GM21390 (cell line): ENCODE results near the gene RPS15.
"Not testable (repeated sequence)": the region's sequence is repeated elsewhere in the genome, so short reads cannot be mapped to it uniquely, and the experiment has no call there.

ENCODE experiments used
- ATAC-seq: cut with Tn5 transposase; IDR thresholded peaks from one replicate; pipeline ENCODE4 v1.9.1; 2021; ENCODE audit not compliant: unreplicated experiment

Gene RPS15

DNA sequence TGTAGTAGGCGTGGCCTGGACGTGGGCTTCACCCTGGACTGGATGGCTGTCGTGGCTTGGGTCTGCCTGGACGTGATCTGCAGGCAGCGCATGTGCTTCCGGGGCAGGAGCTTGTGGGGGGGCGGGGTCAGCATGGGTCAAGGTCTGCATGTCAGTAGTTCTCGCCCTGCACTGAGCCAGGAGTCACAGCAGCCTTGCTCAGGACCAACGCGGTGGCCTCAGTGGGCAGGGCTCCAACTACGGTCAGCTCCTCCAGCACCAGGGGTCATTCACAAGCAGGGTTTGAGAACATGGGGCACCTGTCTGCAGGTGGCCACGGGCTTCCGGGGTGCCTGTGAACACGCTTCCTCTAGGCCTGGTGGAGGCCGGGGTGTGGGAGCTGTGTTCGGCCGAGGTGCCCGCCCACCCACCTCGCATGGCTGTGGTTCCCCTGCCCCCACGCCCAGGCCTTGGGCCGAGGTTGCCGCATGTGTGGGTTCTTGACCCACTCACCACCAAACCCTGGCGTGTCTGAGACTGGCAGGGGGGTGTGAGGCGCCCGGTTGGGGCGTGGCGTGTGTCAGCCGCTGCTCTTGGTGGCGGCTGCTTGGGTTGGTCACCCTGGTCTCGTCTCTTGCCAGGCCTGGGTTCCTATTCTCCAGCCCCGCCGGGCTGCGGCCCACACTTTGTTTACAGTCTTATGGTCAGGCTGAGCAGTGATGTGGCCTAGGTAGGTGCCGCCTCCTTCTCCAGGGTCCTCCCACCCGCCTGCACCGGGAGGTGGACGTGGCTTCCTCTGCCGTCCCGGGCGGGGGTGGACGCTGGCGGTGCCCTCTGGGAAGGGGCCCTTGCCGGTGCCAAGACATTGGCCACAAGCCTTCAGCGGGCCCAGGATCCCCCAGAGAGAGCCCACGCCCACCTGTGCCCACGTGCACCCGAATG, 4.8 kb upstream of the RPS15 start:
- no peak for ATAC-seq

DNA sequence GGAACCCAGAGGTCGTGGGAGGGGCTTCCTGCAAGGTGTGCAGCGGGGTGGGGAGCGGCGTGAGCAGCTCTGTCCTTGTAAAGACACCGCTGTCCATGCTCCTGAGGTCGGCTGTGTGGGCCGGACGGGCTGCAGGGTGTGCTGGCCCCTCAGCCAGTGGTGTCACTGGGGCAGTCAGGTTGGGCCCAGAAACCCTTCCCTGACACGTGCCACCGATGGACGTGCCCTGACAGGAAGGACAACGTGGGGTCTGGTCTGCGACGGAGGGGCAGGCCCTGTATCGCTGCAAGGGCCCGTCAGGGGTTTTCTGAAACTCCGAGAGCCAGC, 4.2 kb upstream of the RPS15 start:
- no peak for ATAC-seq

DNA sequence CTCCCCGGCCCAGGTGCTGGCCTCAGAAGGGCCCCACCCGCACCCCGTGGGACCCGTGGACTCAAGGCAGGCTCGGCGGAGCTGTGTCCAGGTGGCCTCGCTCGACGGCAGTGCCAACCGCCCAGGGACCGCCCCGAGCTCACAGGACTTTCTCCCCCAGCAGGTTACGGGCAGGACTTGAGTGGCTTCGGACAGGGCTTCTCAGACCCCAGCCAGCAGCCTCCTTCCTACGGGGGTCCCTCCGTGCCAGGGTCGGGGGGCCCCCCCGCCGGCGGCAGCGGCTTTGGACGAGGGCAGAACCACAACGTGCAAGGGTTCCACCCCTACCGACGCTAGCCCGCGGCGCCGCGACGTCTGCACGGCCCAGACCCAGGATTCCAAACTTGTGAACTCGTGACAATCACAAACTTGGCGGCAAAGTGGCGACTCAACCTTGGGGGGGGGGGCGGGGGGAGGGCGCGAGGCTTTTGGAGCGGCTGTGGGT, 3.6 kb upstream of the RPS15 start:
- no peak for ATAC-seq

DNA sequence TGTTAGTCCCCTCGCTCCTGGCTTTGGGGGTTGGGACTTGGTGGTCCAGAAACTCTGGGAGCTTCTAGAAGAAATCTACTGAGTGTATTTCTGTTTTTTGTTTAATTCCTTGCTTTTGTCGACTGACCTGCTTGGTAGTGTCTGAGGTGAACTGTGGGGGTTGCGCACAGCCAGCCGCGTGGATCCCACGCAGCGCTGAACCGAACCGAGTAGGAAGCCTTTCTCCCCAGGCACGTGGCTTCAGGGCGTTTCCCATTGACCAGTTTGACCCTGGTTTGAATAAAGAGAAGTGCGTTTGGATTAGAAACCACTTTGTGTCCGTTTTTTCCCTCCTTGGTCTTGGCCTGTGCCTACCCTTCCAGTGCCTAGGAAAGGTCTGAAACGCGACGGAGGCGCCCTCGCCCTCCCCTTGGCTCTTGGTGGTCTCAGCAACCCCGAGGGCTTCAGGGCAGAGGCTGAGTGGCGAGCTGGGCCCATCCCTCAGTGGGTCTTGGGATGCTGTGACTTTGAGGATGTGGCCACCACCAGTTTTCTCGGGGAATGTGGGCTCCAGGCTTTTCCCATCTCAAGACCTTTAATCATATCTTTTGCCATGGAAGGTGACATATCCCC, 2.7 kb upstream of the RPS15 start:
- ATAC-seq, result no peak

DNA sequence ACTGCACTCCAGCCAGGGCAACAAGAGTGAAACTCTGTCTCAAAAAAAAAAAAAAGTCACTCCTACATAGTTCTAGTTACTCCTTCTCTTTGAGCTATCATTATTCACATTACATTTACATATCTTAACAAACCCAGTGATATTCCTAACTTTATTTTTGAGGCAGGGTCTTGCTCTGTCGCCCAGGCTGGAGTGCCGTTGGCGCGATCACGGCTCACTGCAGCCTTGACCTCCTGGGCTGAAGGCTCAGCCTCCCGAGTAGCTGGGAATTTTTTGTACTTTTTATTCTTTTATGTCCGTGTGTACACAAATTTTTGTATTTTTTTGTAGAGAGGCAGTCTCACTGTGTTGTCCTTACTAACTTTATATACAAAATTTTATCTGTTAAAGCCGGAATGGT, 587 bp upstream of the RPS15 start:
- no peak for ATAC-seq

DNA sequence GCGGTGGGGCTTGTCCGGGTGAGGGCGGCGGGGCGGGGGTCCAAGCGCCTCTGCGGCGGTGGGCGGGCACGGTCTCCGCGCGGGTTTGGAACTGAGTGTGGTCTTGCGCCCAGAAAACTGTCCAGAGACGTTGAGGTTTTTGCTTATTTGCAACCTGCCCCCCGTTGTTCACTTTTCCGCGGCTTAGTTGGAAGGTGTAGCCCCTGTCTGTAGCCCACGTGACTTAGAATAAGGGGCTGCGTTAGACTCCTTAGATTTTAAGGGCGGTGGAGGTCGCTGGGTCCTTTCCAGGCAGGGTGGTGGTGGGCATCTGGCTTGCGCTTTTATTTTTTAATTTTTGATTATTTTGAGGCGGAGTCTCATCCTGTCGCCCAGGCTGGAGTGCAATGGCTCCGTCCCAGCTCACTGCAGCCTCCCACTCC, 748 bp downstream of the RPS15 start:
- ATAC-seq, result no peak

DNA sequence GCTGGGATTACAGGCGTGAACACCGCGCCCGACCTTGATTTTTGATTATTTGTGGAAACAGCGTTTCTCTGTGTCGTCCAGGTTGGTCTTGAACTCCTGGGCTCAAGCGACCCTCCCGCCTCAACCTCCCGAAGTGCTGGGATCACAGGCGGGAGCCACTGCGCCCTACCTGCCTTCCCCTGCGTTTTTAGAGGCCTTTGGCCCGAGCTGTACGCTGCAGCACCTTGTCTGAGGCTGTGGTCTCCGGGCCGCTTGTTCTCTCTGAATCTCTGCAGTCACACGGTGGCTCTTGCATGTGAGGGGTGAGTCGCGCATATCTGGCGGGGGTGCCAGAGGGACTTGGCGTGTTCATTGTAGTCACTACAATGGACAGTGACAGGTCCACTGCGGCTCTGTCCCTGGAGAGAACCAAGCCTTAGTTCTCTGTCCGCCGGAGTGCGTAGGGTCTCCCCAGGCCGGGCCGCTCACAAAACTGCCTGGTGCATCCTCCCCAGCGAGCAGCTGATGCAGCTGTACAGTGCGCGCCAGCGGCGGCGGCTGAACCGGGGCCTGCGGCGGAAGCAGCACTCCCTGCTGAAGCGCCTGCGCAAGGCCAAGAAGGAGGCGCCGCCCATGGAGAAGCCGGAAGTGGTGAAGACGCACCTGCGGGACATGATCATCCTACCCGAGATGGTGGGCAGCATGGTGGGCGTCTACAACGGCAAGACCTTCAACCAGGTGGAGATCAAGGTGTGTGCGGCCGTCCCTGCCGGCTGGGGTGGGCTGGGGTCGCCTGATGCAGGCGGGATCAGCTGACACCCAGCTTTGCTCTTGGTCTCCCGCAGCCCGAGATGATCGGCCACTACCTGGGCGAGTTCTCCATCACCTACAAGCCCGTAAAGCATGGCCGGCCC, 1.6 kb downstream of the RPS15 start:
- not testable (repeated sequence) for ATAC-seq

DNA sequence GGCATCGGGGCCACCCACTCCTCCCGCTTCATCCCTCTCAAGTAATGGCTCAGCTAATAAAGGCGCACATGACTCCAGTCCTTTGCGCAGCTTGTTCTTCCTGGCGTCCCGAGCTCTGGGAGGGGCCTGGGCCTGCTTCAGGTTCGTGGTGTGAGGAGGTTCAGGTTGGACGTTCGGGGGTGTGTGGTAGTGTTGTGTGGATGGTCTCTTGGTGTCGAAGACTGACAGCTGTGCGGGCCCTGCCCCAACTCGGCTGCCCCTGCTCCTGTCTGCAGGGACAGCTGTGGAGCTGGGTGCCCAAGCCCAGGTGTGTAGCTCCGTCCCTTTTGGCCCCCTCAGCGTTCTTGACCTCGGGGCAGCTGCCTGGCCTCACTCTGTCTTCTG, 2.2 kb downstream of the RPS15 start:
- no peak for ATAC-seq

DNA sequence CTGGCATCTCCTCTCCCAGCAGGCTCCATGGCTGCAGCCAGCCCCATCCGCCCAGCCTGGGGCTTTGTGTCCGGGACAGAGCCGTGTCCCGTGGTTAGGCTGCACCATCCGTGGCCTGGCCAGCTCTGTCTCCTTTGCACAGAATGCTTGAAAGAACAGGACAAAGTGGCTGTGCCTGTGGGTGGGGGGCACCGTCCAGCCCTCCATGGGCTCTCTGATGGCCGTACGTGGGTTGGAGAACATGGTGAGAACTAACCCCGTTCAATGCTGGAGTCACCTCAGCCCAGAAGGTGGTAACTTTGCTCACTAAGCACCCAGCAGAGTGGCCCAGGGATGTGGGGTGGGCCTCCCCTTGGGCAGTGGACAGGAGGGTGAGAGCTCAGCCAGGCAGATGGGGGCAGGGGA, 2.8 kb downstream of the RPS15 start:
- ATAC-seq, result no peak

DNA sequence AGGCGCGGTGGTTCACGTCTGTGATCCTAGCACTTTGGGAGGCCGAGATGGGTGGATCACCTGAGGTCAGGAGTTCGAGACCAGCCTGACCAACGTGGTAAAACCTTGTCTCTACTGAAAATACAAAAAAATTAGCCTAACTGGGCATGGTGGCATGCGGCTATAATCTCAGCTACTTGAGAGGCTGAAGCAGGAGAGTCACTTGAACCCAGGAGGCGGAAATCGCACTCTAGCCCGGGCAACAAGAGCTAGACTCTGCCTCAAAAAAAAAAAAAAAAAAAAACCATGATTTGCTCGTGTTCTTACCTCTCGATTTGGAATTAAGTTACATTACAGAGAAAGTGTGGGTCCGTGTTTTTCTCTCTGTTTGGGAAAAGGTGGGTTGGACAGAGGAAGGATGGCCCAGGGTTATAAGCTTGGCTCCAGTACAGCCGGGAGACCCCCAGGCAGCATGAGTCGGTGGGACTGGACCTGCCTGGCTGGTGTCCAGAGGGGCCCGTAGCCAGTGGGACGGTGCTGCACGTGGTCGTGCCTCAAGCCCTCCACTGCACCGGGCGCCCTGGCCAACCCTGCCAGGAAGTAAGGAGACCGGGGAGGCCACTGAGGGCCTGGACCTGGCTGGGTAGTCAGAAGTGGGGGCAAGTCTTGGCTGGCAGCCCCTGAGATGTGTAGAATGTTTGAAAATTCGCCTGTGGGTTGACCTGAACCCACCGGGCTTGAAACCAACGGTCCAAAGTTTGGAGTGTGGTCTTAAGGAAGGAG, 3.7 kb downstream of the RPS15 start:
- no peak for ATAC-seq

DNA sequence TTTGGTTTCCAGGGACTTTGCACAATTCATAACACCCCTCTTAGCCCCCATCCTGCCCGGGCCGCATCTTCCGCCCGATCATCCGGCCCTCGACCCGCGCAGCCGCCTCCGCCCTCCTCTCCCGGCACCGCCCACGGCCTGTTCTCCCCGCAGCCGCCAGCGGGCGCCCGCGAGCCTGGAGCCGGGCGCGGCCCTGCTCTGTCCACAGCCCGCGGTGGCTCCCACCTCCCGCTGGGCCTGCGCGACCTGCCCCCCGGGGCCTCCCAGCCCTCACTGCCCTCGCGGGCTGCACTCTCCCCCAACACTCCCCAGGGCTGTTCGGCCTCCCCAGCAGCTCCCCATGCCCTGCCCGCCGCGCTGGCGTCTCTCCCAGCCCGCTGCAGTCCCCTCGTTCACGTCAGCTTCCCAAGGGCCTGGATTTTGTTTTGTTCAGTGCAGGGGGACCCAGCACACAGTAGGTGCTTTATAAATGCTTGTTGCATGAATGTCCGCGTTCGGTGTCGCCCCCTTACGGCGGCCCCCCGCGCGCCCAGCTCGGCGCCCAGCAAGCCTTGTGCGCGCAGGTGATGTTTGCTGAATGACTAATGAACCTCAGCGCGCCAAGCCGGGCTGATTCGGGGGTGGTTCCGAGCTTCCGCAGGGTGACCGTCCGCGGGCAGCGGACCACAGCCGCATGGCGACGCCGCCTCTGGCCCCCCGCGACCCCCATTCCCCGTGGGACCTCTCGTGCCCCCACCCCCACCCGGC, 7.2 kb downstream of the RPS15 start:
- peak; percentile 67 for ATAC-seq

DNA sequence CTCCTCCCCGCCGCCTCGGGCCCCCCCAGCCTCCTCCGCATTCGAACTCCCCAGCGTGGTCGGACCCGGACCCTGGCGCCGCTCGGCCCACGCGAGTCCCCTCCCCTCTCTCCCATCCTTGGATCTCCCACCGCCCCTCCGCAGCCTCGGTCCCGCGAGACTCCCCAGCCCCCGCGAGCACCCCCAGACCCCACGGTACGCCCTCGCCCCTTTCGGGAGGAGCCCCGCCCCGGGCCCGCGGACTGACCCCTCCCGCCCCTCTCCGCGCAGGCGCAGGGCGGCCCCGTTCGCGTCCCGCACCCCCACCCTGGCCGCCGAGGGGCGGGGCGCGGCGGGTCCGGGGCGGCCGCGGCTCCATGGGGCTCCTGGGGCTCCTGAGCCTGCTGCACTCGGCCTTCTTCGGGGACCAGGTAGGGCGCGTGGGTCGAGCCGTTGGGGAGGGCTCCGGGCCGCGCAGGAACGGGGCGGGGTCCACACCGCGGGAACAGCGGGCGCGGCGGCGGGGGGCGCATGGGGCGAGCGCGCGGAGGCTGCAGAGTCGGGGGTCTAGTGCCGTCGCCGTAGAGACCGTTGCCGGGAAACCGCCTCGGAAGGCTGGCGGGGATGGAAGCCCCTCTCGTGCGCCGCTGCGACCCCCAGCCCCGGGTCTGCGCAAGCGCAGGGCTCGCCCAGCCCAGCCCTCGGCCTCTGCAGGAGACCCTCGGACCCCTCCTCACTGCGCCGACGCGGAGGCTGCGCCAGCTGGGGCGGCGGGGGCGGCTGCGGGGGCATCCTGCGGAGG, 7.9 kb downstream of the RPS15 start:
- ATAC-seq, result no peak

DNA sequence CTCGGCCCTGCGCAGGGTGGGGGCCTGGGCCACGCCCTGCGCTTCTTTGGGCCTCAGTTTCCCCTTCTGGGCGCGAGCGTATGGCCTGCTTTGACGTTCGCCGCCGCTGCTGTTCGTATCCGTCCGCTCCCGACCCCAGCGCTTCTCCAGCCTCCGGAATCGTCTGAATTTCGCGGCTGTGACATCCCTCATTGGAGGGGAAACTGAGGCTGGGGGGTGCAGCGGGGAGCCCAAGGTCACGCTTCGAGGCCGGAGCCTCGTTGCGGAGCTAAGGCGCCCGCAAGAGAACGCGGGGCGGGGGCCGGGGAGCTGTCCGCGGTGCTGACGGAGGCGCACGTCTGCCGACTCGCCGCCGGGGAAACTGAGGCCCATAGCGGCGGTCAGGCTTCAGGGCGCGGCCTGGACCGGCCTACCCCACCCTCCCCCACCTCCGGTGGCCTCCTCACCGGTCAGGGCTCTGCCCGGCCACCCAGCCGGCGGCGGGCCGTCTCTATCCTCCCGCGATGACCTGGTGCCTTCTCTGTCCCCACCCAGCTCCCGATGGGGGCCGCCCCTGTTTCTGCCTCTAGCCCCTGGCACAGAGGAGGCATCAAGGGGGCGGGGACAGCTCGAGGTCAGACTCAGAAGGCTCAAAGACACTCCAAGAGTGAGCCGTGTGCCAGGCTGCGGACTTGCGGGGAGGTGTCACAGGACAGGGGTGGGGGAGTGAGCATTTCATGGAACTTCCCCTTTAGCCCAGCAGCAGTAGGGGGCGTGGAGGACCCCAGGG, 8.7 kb downstream of the RPS15 start:
- no peak for ATAC-seq

DNA sequence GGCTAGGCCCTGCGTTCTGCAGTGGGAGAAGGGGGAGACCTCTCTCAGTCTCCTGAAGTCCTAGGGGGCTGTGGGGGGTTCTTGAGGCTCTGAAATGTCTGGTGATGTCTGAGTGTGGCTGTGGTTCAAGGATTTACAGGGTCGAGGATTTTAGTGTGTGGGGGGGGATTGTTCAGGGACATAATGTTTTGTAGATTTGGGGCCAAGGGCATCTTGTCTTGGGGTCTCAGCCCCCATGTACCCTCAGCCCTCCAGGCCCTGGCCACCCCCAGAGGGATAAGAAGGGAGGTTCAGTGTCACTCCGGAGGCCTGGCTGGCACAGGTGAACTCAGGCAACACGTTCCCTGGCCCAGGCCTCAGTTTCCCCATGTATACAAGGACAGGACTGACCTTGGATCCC, 9.3 kb downstream of the RPS15 start:
- ATAC-seq, result no peak

DNA sequence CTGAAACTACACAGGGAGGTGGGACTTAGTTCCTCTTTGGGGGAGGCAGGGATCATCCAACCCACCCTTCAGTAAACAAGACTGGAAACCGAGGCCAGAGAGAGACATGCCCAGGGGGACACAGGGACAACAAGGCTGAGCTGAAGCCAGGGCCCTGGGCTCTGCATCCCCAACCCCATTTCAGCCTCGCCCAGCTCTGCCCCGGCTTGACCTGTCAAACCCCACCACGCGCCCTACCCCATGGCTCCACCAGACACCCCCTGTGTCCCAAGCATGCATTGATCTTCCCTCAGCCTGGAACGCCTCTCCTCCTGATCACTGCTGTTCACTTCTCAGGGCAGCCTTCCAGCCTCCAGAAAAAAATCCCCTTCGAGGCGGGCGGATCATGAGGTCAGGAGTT, 9.7 kb downstream of the RPS15 start:
- ATAC-seq, result no peak

DNA sequence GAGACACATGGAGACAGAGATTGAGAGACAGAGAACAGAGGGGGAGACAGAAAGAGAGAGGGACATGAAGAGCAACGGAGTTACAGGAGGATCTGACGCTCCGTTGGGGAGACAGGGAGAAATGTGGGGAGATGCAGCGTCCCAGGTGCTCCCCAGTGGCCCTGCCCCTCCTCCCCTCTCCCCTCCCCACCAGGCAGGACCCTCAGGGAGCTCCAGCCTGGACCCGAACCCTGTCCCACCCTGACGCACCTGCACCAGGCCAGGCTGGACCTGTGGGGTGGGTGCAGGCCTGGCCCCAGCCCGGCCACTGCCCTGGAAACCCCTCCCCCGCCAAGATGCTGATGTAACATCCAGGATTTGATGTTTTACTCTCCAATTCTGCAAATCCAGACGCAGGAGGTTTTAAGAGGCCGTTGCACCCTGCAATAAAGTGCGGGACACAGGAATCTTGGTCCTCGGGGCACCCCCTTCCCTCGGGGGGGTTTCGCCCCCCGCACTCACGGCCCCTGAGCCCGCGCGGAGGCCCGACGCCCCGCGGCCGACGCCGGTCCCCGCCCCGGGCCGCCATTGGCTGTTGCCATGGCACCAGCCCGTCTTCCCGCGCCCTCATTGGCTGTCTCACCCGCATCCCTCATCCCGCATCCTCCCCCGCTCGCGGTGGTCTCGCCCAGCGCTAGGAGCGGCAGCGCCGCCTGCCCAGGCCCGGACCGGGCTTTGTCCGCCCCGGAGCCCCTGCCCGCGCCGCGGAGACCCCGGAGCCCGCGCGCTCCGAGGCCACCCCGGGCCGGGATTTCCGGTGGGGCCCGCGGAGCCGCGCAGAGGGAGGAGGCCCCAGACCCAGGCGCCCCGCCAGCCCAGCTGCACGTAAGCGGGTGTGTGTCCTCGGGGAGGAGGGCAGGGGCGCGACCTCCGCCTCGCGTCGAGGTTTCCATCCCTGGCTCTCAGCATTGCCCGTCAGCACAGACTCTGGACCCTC, 11.6 kb downstream of the RPS15 start, which contains the start of gene APC2:
APC2 (plus strand) TSS at position 655 of the 976 bp plus-strand sequence. CDS start 2,881 bp downstream, outside the sequence.
- no peak for ATAC-seq
